Measurements from ENCODE around the gene GPR55. TPM values are rescaled to one million over a fixed set of nuclear protein-coding genes. Genes with fewer than 3 reads are reported as not detected.

The GPR55 gene
- total and polyA plus RNA-seq, 2 of the 4 experiments (the other 2 are of a cell fraction), result 0.03 TPM; not detected in 1

- CTCF ChIA-PET, result no interaction called here
- dilution Hi-C loops (cut with HindIII; ENCODE audit: low sequenced_read_pairs, unreplicated experiment), result no loop called here
- TF ChIP-seq MXI1 (IDR thresholded peaks at IDR 0.05; ENCODE audit: borderline replicate concordance, low read depth, low read length), result no peak
- no peak for TF ChIP-seq RFX5 (IDR thresholded peaks at IDR 0.05; ENCODE audit: low read depth, low read length)
- no peak for TF ChIP-seq CHD1 (IDR thresholded peaks at IDR 0.05; ENCODE audit: low read depth, low read length)
- no peak for TF ChIP-seq MAFK (IDR thresholded peaks at IDR 0.05; ENCODE audit: low read depth, low read length)
- TF ChIP-seq USF2 (IDR thresholded peaks at IDR 0.05; ENCODE audit: low read depth, low read length), result no peak
- no peak for TF ChIP-seq NFE2L2 (IDR thresholded peaks at IDR 0.05; ENCODE audit: low read depth, low read length)
- TF ChIP-seq BHLHE40 (IDR thresholded peaks at IDR 0.05; ENCODE audit: low read depth, low read length), result no peak
- TF ChIP-seq SMC3 (IDR thresholded peaks at IDR 0.05; ENCODE audit: low read depth, low read length), result no peak
- no peak for TF ChIP-seq MAZ (IDR thresholded peaks at IDR 0.05; ENCODE audit: borderline replicate concordance, low read depth, low read length)
- TF ChIP-seq RCOR1 (IDR thresholded peaks at IDR 0.05; ENCODE audit: insufficient replicate concordance, low read length), result no peak
- no peak for TF ChIP-seq CEBPB (IDR thresholded peaks at IDR 0.05; ENCODE audit: low read depth, low read length)
- no peak for TF ChIP-seq FOS (IDR thresholded peaks at IDR 0.05; ENCODE audit: low read depth, low read length)
- no peak for TF ChIP-seq RAD21 (IDR thresholded peaks at IDR 0.05; ENCODE audit: low read length)
Measured at GRCh38 chr2:230906471-230907230, 18.4 kb downstream of the GPR55 start.

More at GRCh38 chr2:230906471-230907230, 18.4 kb downstream of the GPR55 start:
- no peak overlapping the region for H3K4me2 ChIP-seq (ENCODE audit: low read depth, low read length)
- H2BK20ac ChIP-seq (ENCODE audit: low read depth, low read length), result no peak overlapping the region
- no peak overlapping the region for H3K27ac ChIP-seq (ENCODE audit: insufficient read depth, low read length)
- WGBS, 2 experiments (ENCODE audit: extremely low coverage in 2 of 2, insufficient read length in 1 of 2), result 100% methylated on average over 3 of the region's 15 CpGs; no CpG with 5 or more reads in 1 of the 2 experiments
- no peak overlapping the region for H4K91ac ChIP-seq (ENCODE audit: insufficient read depth, low read depth, low read length)
- H3K18ac ChIP-seq (ENCODE audit: low read depth, low read length), result no peak overlapping the region
- H3K36me3 ChIP-seq (ENCODE audit: control insufficient read depth, insufficient read depth, low read length), result no peaks in the 10 kb centered on the region
- no peak overlapping the region for H2AK9ac ChIP-seq (replicated peaks; ENCODE audit: low read depth, low read length, poor library complexity)
- H3K4ac ChIP-seq (ENCODE audit: low read depth, low read length), result no peak overlapping the region
- H3K14ac ChIP-seq (replicated peaks; ENCODE audit: low read depth, low read length), result no peak overlapping the region
- H2AFZ ChIP-seq (replicated peaks; ENCODE audit: low read length, poor library complexity), result no peak overlapping the region
- H2BK120ac ChIP-seq (ENCODE audit: low read depth, low read length), result no peak overlapping the region; the same call in 1 of the 2 replicates
- no peak overlapping the region for H3K56ac ChIP-seq (ENCODE audit: extremely low read depth, insufficient read depth, low read length)
- H2BK15ac ChIP-seq (ENCODE audit: low read depth, low read length), result no peak overlapping the region
- H3K9me1 ChIP-seq (ENCODE audit: insufficient read depth, low read length), result peaks cover 14% of the 10 kb centered on the region
- H4K8ac ChIP-seq (ENCODE audit: low read depth in 2 of 2, low read length in 2 of 2), result no peak overlapping the region
- peaks cover 6% of the 10 kb centered on the region for H3K4me1 ChIP-seq (ENCODE audit: control insufficient read depth, insufficient read depth, low read length)
- DNase-seq (no peak), ATAC-seq (ENCODE audit: low read depth) (no peak)
- in situ Hi-C loops (cut with MboI; ENCODE audit: low sequenced_read_pairs), result no loop called here
- H3K9me3 ChIP-seq (ENCODE audit: control insufficient read depth, insufficient read depth, low read length), result no peaks in the 10 kb centered on the region
- H3K27me3 ChIP-seq (ENCODE audit: control insufficient read depth, insufficient read depth, low read length), result no peaks in the 10 kb centered on the region
- no peak overlapping the region for H2AK5ac ChIP-seq (ENCODE audit: low read depth, low read length)
- no peak overlapping the region for H3K4me3 ChIP-seq (ENCODE audit: insufficient read depth, low read depth, low read length)
- H4K20me1 ChIP-seq (ENCODE audit: insufficient read depth, low read length), result no peaks in the 10 kb centered on the region
- no peaks in the 10 kb centered on the region for H3K79me1 ChIP-seq (ENCODE audit: low read depth in 1 of 2, low read length in 2 of 2)
- no peak overlapping the region for H2BK5ac ChIP-seq (ENCODE audit: low read depth, low read length, poor library complexity, severe bottlenecking)
- H3K9ac ChIP-seq (ENCODE audit: low read depth, low read length), result no peak overlapping the region
- intact Hi-C loops (cut with micrococcal nuclease), result loop anchor here (10.0 kb wide), 1 partner anchor 548 kb away; no protein-coding TSS in a partner anchor
- POLR2A ChIA-PET (ENCODE audit: unreplicated experiment), result no interaction called here
- no TSS peak for BruUV-seq (replicated peaks)
- no peak overlapping the region for H4K5ac ChIP-seq (ENCODE audit: low read depth, low read length)
- H3K23ac ChIP-seq (ENCODE audit: low read depth, low read length), result no peak overlapping the region

Measured in IMR-90 (cell line).